GM21390 (cell line): ENCODE measurements around the gene GLIS1.

Source experiments
- ATAC-seq: cut with Tn5 transposase; IDR thresholded peaks from one replicate; pipeline ENCODE4 v1.9.1; 2021; ENCODE audit not compliant: unreplicated experiment

Gene GLIS1

GRCh38 chr1:53681351-53681976 is 57.5 kb downstream of the GLIS1 start:
- no peak for ATAC-seq

GRCh38 chr1:53680868-53681267 is 58.1 kb downstream of the GLIS1 start:
- ATAC-seq = no peak

GRCh38 chr1:53678938-53679825 is 59.8 kb downstream of the GLIS1 start:
- no peak for ATAC-seq

GRCh38 chr1:53678507-53678906 is 60.5 kb downstream of the GLIS1 start:
- no peak for ATAC-seq

- ATAC-seq = no peak
These were observed 60.9 kb downstream of the GLIS1 start for GRCh38 chr1:53678046-53678445.

GRCh38 chr1:53677486-53677885 is 61.5 kb downstream of the GLIS1 start:
- no peak for ATAC-seq

- ATAC-seq = no peak
These were observed 66.2 kb downstream of the GLIS1 start for GRCh38 chr1:53672785-53673184.

GRCh38 chr1:53672243-53672642 is 66.7 kb downstream of the GLIS1 start:
- ATAC-seq = no peak

GRCh38 chr1:53669621-53670191 is 69.3 kb downstream of the GLIS1 start:
- ATAC-seq = no peak

- no peak for ATAC-seq
These were observed 72.4 kb downstream of the GLIS1 start for GRCh38 chr1:53666566-53666965.

- no peak for ATAC-seq
These were observed 73.0 kb downstream of the GLIS1 start for GRCh38 chr1:53665996-53666395.

GRCh38 chr1:53663529-53664300 is 75.2 kb downstream of the GLIS1 start:
- ATAC-seq = no peak

- ATAC-seq = no peak
These were observed 76.0 kb downstream of the GLIS1 start for GRCh38 chr1:53662951-53663350.

- no peak for ATAC-seq
These were observed 76.8 kb downstream of the GLIS1 start for GRCh38 chr1:53662169-53662568.

- ATAC-seq = no peak
These were observed 77.5 kb downstream of the GLIS1 start for GRCh38 chr1:53661496-53661895.

GRCh38 chr1:53660666-53661065 is 78.3 kb downstream of the GLIS1 start:
- no peak for ATAC-seq

GRCh38 chr1:53659436-53659835 is 79.5 kb downstream of the GLIS1 start:
- no peak for ATAC-seq

GRCh38 chr1:53658489-53659230 is 80.3 kb downstream of the GLIS1 start:
- ATAC-seq = no peak

GRCh38 chr1:53657891-53658396 is 81.0 kb downstream of the GLIS1 start:
- ATAC-seq = no peak

- no peak for ATAC-seq
These were observed 81.5 kb downstream of the GLIS1 start for GRCh38 chr1:53657531-53657805.
